GM23248 (cell line): ENCODE measurements around the gene NECTIN4. TPM values are rescaled to one million over a fixed set of nuclear protein-coding genes. Genes with fewer than 3 reads are reported as not detected.
"Not testable (repeated sequence)": the region's sequence is repeated elsewhere in the genome, so short reads cannot be mapped to it uniquely, and the experiment has no call there.

Source experiments
- DNase-seq: peaks from one replicate; pipeline ENCODE4 v3.0.0-alpha.2; 2015
- H2AFZ ChIP-seq: fragments of 200-600 bp; sonication (generic); 2 replicates; pipeline ENCODE4 v1.6.1; 2016; ENCODE audit warnings: antibody characterized with exemption
- H3F3A ChIP-seq: fragments of 200-600 bp; sonication (generic); 2 replicates; pipeline ENCODE4 v1.6.1; 2016; ENCODE audit warnings: mild to moderate bottlenecking, antibody characterized with exemption, mixed run types; ENCODE audit not compliant: insufficient read depth
- H3K27ac ChIP-seq: fragments of 200-600 bp; sonication (generic); 2 replicates; pipeline ENCODE4 v1.5.1; 2016; ENCODE audit warnings: mild to moderate bottlenecking
- H3K27me3 ChIP-seq: fragments of 200-600 bp; sonication (generic); replicated peaks from 2 replicates; pipeline ENCODE4 v1.6.1; 2016; ENCODE audit warnings: mild to moderate bottlenecking; ENCODE audit not compliant: insufficient read depth
- H3K36me3 ChIP-seq: fragments of 200-600 bp; sonication (generic); 2 replicates; pipeline ENCODE4 v1.6.1; 2016; ENCODE audit warnings: low read depth, mild to moderate bottlenecking
- H3K4me1 ChIP-seq: fragments of 200-600 bp; sonication (generic); 2 replicates; pipeline ENCODE4 v1.6.1; 2016; ENCODE audit warnings: mild to moderate bottlenecking; ENCODE audit not compliant: insufficient read depth
- H3K4me2 ChIP-seq: fragments of 200-600 bp; sonication (generic); one replicate; pipeline ENCODE4 v1.6.1; 2016; ENCODE audit warnings: mild to moderate bottlenecking; ENCODE audit not compliant: unreplicated experiment
- H3K4me3 ChIP-seq: fragments of 200-600 bp; sonication (generic); 2 replicates; pipeline ENCODE4 v1.5.1; 2016; ENCODE audit warnings: mild to moderate bottlenecking
- H3K79me2 ChIP-seq: fragments of 200-600 bp; sonication (generic); 2 replicates; pipeline ENCODE4 v1.6.1; 2016; ENCODE audit warnings: mild to moderate bottlenecking; ENCODE audit not compliant: insufficient read depth
- H3K9ac ChIP-seq: fragments of 200-600 bp; sonication (generic); 2 replicates; pipeline ENCODE4 v1.6.1; 2016; ENCODE audit warnings: mild to moderate bottlenecking
- H3K9me2 ChIP-seq: fragments of 200-600 bp; sonication (generic); 2 replicates; pipeline ENCODE4 v1.6.1; 2016; ENCODE audit warnings: mixed run types, mild to moderate bottlenecking, moderate library complexity; ENCODE audit not compliant: insufficient read depth
- H3K9me3 ChIP-seq: fragments of 200-600 bp; sonication (generic); one replicate; pipeline ENCODE4 v1.6.1; 2017; ENCODE audit warnings: low read depth
- H4K20me1 ChIP-seq: fragments of 200-600 bp; sonication (generic); 2 replicates; pipeline ENCODE4 v1.6.0; 2016; ENCODE audit not compliant: insufficient read depth
- EZH2 ChIP-seq: fragments of 200-600 bp; sonication (generic); IDR thresholded peaks from 2 replicates; pipeline ENCODE4 v1.6.1; 2018; ENCODE audit warnings: antibody characterized with exemption, mild to moderate bottlenecking; ENCODE audit not compliant: insufficient read depth, poor library complexity, severe bottlenecking
- EZH2phosphoT487 ChIP-seq: fragments of 200-600 bp; sonication (generic); IDR thresholded peaks from 2 replicates; pipeline ENCODE4 v1.6.1; 2018; ENCODE audit warnings: antibody characterized with exemption, moderate library complexity, mild to moderate bottlenecking, low read depth; ENCODE audit not compliant: insufficient read depth
- WGBS, 2 experiments: methylation state at CpG; one replicate each; pipeline ENCODE4 v1.1.6; 2015 to 2017; ENCODE audit warnings: low lambda C conversion rate in 2 of 2, low coverage in 1 of 2; ENCODE audit errors: missing lambda C conversion rate in 2 of 2; 5-methylcytosine and 5-hydroxymethylcytosine counted together
- in situ Hi-C: fragments of 300-500 bp; cut with MboI; formaldehyde crosslinking; loops from 2 replicates; pipeline ENCODE4 v1.15.0; 2020
- polyA plus RNA-seq: library from polyadenylated mRNA; unstranded; fragments of >200 nt; fragmentation: Nextera tagmentation; extraction: Ambion mirVana; gene quantifications from 2 replicates; pipeline ENCODE4 v1.2.1, GENCODE V29; 2016
- total RNA-seq: library from RNA; depleted of rRNA; stranded (reverse); fragments of >200 nt; shearing (Covaris generic); gene quantifications from 2 replicates; pipeline ENCODE4 v1.2.3, GENCODE V29; 2014

Gene NECTIN4
- total and polyA plus RNA-seq, 2 experiments from 2014 or later: 0.40 to 0.54 TPM

GRCh38 chr1:161069241-161069640 lies 20.1 kb downstream of the NECTIN4 start:
- DNase-seq: no peak
- in situ Hi-C loops: no loop called here
- H2AFZ ChIP-seq: no peak overlapping the region
- H3K4me1 ChIP-seq: no peaks in the 10 kb centered on the region
- no peaks in the 10 kb centered on the region for H3K27me3 ChIP-seq
- no peaks in the 10 kb centered on the region for H3K9me3 ChIP-seq
- H4K20me1 ChIP-seq: no peaks in the 10 kb centered on the region
- TF ChIP-seq EZH2 (no peak), EZH2phosphoT487 (no peak)
- H3K79me2 ChIP-seq: no peaks in the 10 kb centered on the region
- no peaks in the 10 kb centered on the region for H3F3A ChIP-seq
- H3K9ac ChIP-seq: no peak overlapping the region
- WGBS, 2 experiments: 84 to 95% methylated on average over 8 to 9 of the region's 9 CpGs
- H3K27ac ChIP-seq: no peak overlapping the region
- no peak overlapping the region for H3K4me2 ChIP-seq
- H3K4me3 ChIP-seq: no peak overlapping the region
- H3K9me2 ChIP-seq: no peaks in the 10 kb centered on the region
- H3K36me3 ChIP-seq: no peaks in the 10 kb centered on the region

GRCh38 chr1:161068306-161069234 lies 20.8 kb downstream of the NECTIN4 start:
- H3K27ac ChIP-seq: no peak overlapping the region
- TF ChIP-seq EZH2phosphoT487 (no peak), EZH2 (no peak)
- no peak overlapping the region for H3K4me2 ChIP-seq
- DNase-seq: no peak
- no peaks in the 10 kb centered on the region for H3K9me2 ChIP-seq
- H3F3A ChIP-seq: no peaks in the 10 kb centered on the region
- no peaks in the 10 kb centered on the region for H3K27me3 ChIP-seq
- no peak overlapping the region for H3K4me3 ChIP-seq
- peak overlapping the region; percentile 58 for H2AFZ ChIP-seq
- H4K20me1 ChIP-seq: no peaks in the 10 kb centered on the region
- in situ Hi-C loops: no loop called here
- no peaks in the 10 kb centered on the region for H3K9me3 ChIP-seq
- H3K36me3 ChIP-seq: no peaks in the 10 kb centered on the region
- no peaks in the 10 kb centered on the region for H3K79me2 ChIP-seq
- H3K9ac ChIP-seq: no peak overlapping the region
- WGBS, 2 experiments: 76 to 82% methylated on average over 10 of the region's 10 CpGs
- no peaks in the 10 kb centered on the region for H3K4me1 ChIP-seq

GRCh38 chr1:161066694-161067093 lies 22.7 kb downstream of the NECTIN4 start:
- no peaks in the 10 kb centered on the region for H3K79me2 ChIP-seq
- no peaks in the 10 kb centered on the region for H3K4me1 ChIP-seq
- no peak overlapping the region for H3K4me2 ChIP-seq
- in situ Hi-C loops: no loop called here
- no peak overlapping the region for H3K9ac ChIP-seq
- no peak overlapping the region for H3K27ac ChIP-seq
- no peaks in the 10 kb centered on the region for H4K20me1 ChIP-seq
- H3K9me3 ChIP-seq: no peaks in the 10 kb centered on the region
- TF ChIP-seq EZH2phosphoT487 (no peak), EZH2 (no peak)
- H3K36me3 ChIP-seq: no peaks in the 10 kb centered on the region
- no peak for DNase-seq
- no peak overlapping the region for H2AFZ ChIP-seq
- no peaks in the 10 kb centered on the region for H3F3A ChIP-seq
- H3K9me2 ChIP-seq: no peaks in the 10 kb centered on the region
- 43 to 52% methylated on average over 3 of the region's 3 CpGs for WGBS, 2 experiments
- no peak overlapping the region for H3K4me3 ChIP-seq
- H3K27me3 ChIP-seq: no peaks in the 10 kb centered on the region

GRCh38 chr1:161065681-161066080 lies 23.7 kb downstream of the NECTIN4 start:
- H3K27ac ChIP-seq, H4K20me1 ChIP-seq, H3K9ac ChIP-seq, H3K36me3 ChIP-seq, H3K9me2 ChIP-seq, H3K9me3 ChIP-seq, H3K4me1 ChIP-seq, H3K4me3 ChIP-seq, H3K27me3 ChIP-seq, H3F3A ChIP-seq, H3K79me2 ChIP-seq, H3K4me2 ChIP-seq, in situ Hi-C loops, H2AFZ ChIP-seq, DNase-seq: not testable (repeated sequence)
- WGBS, 2 experiments: 80 to 86% methylated on average over 7 of the region's 7 CpGs

- DNase-seq, in situ Hi-C loops, H3K9me2 ChIP-seq, H2AFZ ChIP-seq, H3F3A ChIP-seq, H3K4me2 ChIP-seq, H3K36me3 ChIP-seq, H3K27me3 ChIP-seq, H4K20me1 ChIP-seq, H3K79me2 ChIP-seq, H3K9me3 ChIP-seq, H3K27ac ChIP-seq, H3K4me1 ChIP-seq, H3K9ac ChIP-seq, H3K4me3 ChIP-seq: not testable (repeated sequence)
- 65 to 66% methylated on average over 6 of the region's 6 CpGs for WGBS, 2 experiments
Observed at GRCh38 chr1:161063936-161064335, 25.4 kb downstream of the NECTIN4 start.
